Gastroesophageal sphincter (tissue), 3 donors: ENCODE results near the gene MYLK.

Experiments used
- EP300 ChIP-seq: sonication (generic); formaldehyde crosslinking; IDR thresholded peaks from one replicate; pipeline ENCODE4 v1.6.1; 2017; ENCODE audit warnings: antibody characterized with exemption, mild to moderate bottlenecking
- POLR2A ChIP-seq, 2 donors: fragments of 450-650 bp; IDR thresholded peaks; one replicate each; pipeline ENCODE4 v1.6.1; 2017; ENCODE audit warnings: antibody characterized with exemption in 2 of 2, mild to moderate bottlenecking in 2 of 2, moderate library complexity in 1 of 2
- TF ChIP-seq, protein P1 (sequence below), 4 experiments: fragments of 200-600 bp in 2 of 4; fragments of 450-650 bp in 2 of 4; sonication (generic) in 1 of 4; IDR thresholded peaks; one replicate each; pipeline ENCODE4 v1.5.1; 2017 to 2019; ENCODE audit warnings: antibody characterized with exemption in 4 of 4, mild to moderate bottlenecking in 2 of 4, moderate library complexity in 2 of 4

DNA sequence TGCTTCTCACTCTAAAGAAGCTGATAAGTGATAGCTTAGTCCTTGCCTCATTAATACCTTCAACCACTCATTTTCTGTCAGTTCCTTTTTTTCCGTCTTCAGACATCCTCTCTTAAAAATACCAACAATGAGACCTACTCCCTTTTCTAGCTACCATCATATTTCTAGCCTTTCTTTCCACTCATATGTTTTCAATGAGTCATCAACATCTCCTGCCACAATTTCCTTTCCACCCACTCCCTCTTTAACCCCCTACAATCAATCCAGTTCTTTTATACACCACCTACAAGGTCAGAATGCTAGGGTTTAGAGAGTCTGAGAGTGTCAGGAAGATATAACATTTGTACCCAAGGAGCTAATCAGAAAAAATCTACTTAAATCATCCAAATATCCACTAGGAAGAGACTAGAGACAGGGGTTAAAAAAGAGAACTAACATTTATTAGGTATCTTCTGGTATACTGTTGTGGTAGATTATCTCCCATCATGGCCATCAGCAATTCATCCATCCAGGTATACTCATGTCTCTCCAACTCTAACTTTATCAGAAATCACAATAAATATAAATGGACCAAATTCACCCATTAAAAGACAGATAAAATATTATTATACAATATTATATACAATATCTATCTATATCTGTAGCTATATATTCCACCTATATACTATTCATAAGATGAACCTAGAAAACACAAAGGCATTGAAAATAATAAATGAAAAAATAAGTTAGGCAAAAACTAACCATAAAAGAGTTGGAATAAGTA lies 42.5 kb downstream of the MYLK start:
- TF ChIP-seq, protein P1, sequence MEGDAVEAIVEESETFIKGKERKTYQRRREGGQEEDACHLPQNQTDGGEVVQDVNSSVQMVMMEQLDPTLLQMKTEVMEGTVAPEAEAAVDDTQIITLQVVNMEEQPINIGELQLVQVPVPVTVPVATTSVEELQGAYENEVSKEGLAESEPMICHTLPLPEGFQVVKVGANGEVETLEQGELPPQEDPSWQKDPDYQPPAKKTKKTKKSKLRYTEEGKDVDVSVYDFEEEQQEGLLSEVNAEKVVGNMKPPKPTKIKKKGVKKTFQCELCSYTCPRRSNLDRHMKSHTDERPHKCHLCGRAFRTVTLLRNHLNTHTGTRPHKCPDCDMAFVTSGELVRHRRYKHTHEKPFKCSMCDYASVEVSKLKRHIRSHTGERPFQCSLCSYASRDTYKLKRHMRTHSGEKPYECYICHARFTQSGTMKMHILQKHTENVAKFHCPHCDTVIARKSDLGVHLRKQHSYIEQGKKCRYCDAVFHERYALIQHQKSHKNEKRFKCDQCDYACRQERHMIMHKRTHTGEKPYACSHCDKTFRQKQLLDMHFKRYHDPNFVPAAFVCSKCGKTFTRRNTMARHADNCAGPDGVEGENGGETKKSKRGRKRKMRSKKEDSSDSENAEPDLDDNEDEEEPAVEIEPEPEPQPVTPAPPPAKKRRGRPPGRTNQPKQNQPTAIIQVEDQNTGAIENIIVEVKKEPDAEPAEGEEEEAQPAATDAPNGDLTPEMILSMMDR (IDR thresholded peaks at IDR 0.05), result no peak
- TF ChIP-seq POLR2A (IDR thresholded peaks at IDR 0.05) (no peak), EP300 (no peak)
